Smooth muscle cell (in vitro differentiated cells): ENCODE results near the gene PGA3. TPM values are rescaled to one million over a fixed set of nuclear protein-coding genes. Genes with fewer than 3 reads are reported as not detected.
A peak's percentile ranks its signal among the peaks of the same experiment; 100 is the strongest.

ENCODE experiments used
- DNase-seq: peaks from one replicate; lab custom pipeline; 2025; ENCODE audit not compliant: unreplicated experiment; lab: John Stamatoyannopoulos, UW
- H2AFZ ChIP-seq: fragments of 200-600 bp; sonication (generic); 2 replicates; pipeline ENCODE4 v1.6.0; 2016; ENCODE audit warnings: antibody characterized with exemption, low read depth, mild to moderate bottlenecking
- H3F3A ChIP-seq: fragments of 200-600 bp; sonication (generic); 2 replicates; pipeline ENCODE4 v1.6.0; 2017; ENCODE audit warnings: antibody characterized with exemption, low read depth
- H3K27ac ChIP-seq: fragments of 200-600 bp; sonication (generic); 2 replicates; pipeline ENCODE4 v1.5.1; 2016; ENCODE audit warnings: low read depth, mild to moderate bottlenecking
- H3K27me3 ChIP-seq: fragments of 200-600 bp; sonication (generic); 2 replicates; pipeline ENCODE4 v1.6.1; 2016; ENCODE audit warnings: low read depth, mild to moderate bottlenecking
- H3K36me3 ChIP-seq: fragments of 200-600 bp; sonication (generic); 2 replicates; pipeline ENCODE4 v1.5.1; 2016; ENCODE audit warnings: low read depth
- H3K4me1 ChIP-seq: fragments of 200-600 bp; sonication (generic); 2 replicates; pipeline ENCODE4 v1.5.1; 2016; ENCODE audit warnings: low read depth
- H3K4me2 ChIP-seq: fragments of 200-600 bp; sonication (generic); 2 replicates; pipeline ENCODE4 v1.6.0; 2016; ENCODE audit warnings: mild to moderate bottlenecking
- H3K4me3 ChIP-seq: fragments of 200-600 bp; sonication (generic); 2 replicates; pipeline ENCODE4 v1.5.1; 2016; ENCODE audit warnings: mild to moderate bottlenecking
- H3K79me2 ChIP-seq: fragments of 200-600 bp; sonication (generic); 2 replicates; pipeline ENCODE4 v1.6.0; 2016; ENCODE audit warnings: low read depth, mild to moderate bottlenecking
- H3K9ac ChIP-seq: fragments of 200-600 bp; sonication (generic); 2 replicates; pipeline ENCODE4 v1.6.0; 2016; ENCODE audit warnings: low read depth
- H3K9me3 ChIP-seq: fragments of 200-600 bp; sonication (generic); replicated peaks from 2 replicates; pipeline ENCODE4 v1.5.1; 2016; ENCODE audit warnings: low read depth
- H4K20me1 ChIP-seq: fragments of 200-600 bp; sonication (generic); 2 replicates; pipeline ENCODE4 v1.6.0; 2016; ENCODE audit warnings: low read depth
- WGBS: methylation state at CpG from one replicate; pipeline ENCODE4 v1.1.7; 2016; ENCODE audit warnings: low lambda C conversion rate; 5-methylcytosine and 5-hydroxymethylcytosine counted together
- polyA plus RNA-seq: library from polyadenylated mRNA; unstranded; fragments of >200 nt; fragmentation: Nextera tagmentation; extraction: Ambion mirVana; gene quantifications from 2 replicates; pipeline ENCODE4 v1.2.1, GENCODE V29; 2016
- total RNA-seq: library from RNA; depleted of rRNA; stranded (reverse); fragments of >200 nt; gene quantifications from 2 replicates; pipeline ENCODE4 v1.2.3, GENCODE V29; 2014
- TF ChIP-seq, protein P1 (sequence below): fragments of 200-600 bp; sonication (generic); IDR thresholded peaks from 2 replicates; pipeline ENCODE4 v1.5.1; 2017; ENCODE audit warnings: borderline replicate concordance, mild to moderate bottlenecking, antibody characterized with exemption; ENCODE audit not compliant: insufficient read depth, poor library complexity, severe bottlenecking

The PGA3 gene
- total and polyA plus RNA-seq, 2 experiments from 2014 or later = not detected

GRCh38 chr11:61160487-61161189, 42.7 kb upstream of the PGA3 start:
- Histone ChIP-seq H3K4me2 (peak overlapping the region; percentile 98), H3K36me3 (no peaks in the 10 kb centered on the region), H3K27ac (peak overlapping the region; percentile 89), H3K9me3 (no peaks in the 10 kb centered on the region), H4K20me1 (no peaks in the 10 kb centered on the region), H3K9ac (peak overlapping the region; percentile 91), H3F3A (peaks cover 5% of the 10 kb centered on the region), H3K4me1 (peaks cover 10% of the 10 kb centered on the region), H3K79me2 (peaks cover 33% of the 10 kb centered on the region), H2AFZ (peak overlapping the region; percentile 86), H3K27me3 (no peaks in the 10 kb centered on the region), H3K4me3 (peak overlapping the region; percentile 80)
- WGBS = 23% methylated on average over 19 of the region's 25 CpGs
- no peak for DNase-seq
- TF ChIP-seq, protein P1, sequence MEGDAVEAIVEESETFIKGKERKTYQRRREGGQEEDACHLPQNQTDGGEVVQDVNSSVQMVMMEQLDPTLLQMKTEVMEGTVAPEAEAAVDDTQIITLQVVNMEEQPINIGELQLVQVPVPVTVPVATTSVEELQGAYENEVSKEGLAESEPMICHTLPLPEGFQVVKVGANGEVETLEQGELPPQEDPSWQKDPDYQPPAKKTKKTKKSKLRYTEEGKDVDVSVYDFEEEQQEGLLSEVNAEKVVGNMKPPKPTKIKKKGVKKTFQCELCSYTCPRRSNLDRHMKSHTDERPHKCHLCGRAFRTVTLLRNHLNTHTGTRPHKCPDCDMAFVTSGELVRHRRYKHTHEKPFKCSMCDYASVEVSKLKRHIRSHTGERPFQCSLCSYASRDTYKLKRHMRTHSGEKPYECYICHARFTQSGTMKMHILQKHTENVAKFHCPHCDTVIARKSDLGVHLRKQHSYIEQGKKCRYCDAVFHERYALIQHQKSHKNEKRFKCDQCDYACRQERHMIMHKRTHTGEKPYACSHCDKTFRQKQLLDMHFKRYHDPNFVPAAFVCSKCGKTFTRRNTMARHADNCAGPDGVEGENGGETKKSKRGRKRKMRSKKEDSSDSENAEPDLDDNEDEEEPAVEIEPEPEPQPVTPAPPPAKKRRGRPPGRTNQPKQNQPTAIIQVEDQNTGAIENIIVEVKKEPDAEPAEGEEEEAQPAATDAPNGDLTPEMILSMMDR = no peak

- H3K27me3 ChIP-seq = no peaks in the 10 kb centered on the region
- peak within 1 kb of the TSS; percentile 98 for H3K4me2 ChIP-seq
- no peaks in the 10 kb centered on the region for H4K20me1 ChIP-seq
- peak within 1 kb of the TSS; percentile 80 for H3K4me3 ChIP-seq
- WGBS = 2% methylated on average over 26 of the region's 85 CpGs
- H3K9me3 ChIP-seq = no peaks in the 10 kb centered on the region
- peak within 1 kb of the TSS; percentile 91 for H3K9ac ChIP-seq
- H2AFZ ChIP-seq = peak within 1 kb of the TSS; percentile 86
- no peaks in the 10 kb centered on the region for H3K36me3 ChIP-seq
- H3K4me1 ChIP-seq = peaks cover 10% of the 10 kb centered on the region
- TF ChIP-seq, protein P1 = peak; percentile 12
- peak; percentile 88 for DNase-seq
- H3K79me2 ChIP-seq = peaks cover 25% of the 10 kb centered on the region
- peak within 1 kb of the TSS; percentile 89 for H3K27ac ChIP-seq
- H3F3A ChIP-seq = peaks cover 5% of the 10 kb centered on the region
Observed at GRCh38 chr11:61161190-61162091, 41.9 kb upstream of the PGA3 start, which contains the start of gene VPS37C. VPS37C (minus strand) TSS chr11:61161426; CDS start chr11:61138829, 22,597 bp downstream.

DNA sequence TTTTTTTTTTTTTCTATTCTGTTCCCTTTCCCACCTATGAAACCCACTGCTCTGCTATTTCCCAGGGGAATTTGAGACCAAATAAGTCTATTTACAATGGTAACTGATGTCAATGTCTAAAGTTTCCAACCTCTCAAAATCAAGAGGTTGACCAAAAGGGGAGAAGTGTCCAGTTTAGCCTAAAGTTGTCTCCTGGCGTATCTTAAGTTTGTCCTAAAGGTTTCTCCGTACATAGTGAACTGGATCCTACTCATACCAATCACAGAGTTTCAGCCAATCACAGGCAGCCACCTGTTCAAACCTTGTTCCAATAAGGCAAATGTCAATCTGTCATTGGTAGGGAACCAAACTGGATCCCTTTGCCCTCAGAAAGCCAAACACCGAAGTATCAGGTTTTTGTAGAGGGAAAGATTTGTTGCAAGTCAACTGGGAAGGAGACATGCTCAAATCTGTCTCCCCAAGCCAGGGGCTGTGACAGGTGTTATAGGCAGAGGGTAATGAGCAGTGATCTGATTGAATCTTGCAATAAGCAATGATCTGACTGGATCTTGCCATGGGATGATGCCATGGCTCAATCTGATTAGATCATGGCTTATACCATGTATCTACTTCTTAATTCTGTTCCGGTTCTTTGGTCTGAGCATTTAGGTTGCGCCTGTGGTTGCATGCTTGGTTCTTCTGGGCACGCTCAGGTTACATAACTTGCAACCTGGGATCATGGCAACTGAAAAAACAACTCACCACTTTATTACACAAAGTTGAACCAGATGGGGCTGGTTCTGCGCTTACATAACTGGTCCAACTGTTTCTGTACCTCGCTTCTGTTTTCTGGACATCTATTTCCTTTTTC, 41.0 kb upstream of the PGA3 start:
- Histone ChIP-seq H3K4me2 (peak overlapping the region; percentile 98), H3K27ac (peak overlapping the region; percentile 89), H3K79me2 (peaks cover 16% of the 10 kb centered on the region), H3K4me1 (peaks cover 10% of the 10 kb centered on the region), H3K4me3 (peak overlapping the region; percentile 80), H3K9me3 (no peaks in the 10 kb centered on the region), H3K9ac (peak overlapping the region; percentile 91), H3K27me3 (no peaks in the 10 kb centered on the region), H2AFZ (peak overlapping the region; percentile 86), H3F3A (peaks cover 5% of the 10 kb centered on the region), H3K36me3 (no peaks in the 10 kb centered on the region), H4K20me1 (no peaks in the 10 kb centered on the region)
- TF ChIP-seq, protein P1 = no peak
- WGBS = 88% methylated on average over 8 of the region's 8 CpGs
- DNase-seq = no peak
